Measurements from ENCODE around the gene IMMP2L. TPM values are rescaled to one million over a fixed set of nuclear protein-coding genes. Genes with fewer than 3 reads are reported as not detected.

The IMMP2L gene
- total RNA-seq, 4 donors from 2014 or later, result 2.6 to 69.1 (median 34.7) TPM

GRCh38 chr7:111362506-111363054 is 199.7 kb downstream of the IMMP2L start:
- TF ChIP-seq, protein P1, sequence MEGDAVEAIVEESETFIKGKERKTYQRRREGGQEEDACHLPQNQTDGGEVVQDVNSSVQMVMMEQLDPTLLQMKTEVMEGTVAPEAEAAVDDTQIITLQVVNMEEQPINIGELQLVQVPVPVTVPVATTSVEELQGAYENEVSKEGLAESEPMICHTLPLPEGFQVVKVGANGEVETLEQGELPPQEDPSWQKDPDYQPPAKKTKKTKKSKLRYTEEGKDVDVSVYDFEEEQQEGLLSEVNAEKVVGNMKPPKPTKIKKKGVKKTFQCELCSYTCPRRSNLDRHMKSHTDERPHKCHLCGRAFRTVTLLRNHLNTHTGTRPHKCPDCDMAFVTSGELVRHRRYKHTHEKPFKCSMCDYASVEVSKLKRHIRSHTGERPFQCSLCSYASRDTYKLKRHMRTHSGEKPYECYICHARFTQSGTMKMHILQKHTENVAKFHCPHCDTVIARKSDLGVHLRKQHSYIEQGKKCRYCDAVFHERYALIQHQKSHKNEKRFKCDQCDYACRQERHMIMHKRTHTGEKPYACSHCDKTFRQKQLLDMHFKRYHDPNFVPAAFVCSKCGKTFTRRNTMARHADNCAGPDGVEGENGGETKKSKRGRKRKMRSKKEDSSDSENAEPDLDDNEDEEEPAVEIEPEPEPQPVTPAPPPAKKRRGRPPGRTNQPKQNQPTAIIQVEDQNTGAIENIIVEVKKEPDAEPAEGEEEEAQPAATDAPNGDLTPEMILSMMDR (IDR thresholded peaks at IDR 0.05), result no peak
- TF ChIP-seq POLR2A (IDR thresholded peaks at IDR 0.05), result no peak
- intact Hi-C loops (cut with DNase I; ENCODE audit: low total_unique reads), result no loop called here
- H3K4me1 ChIP-seq, result no peaks in the 10 kb centered on the region
- no peak overlapping the region for H3K4me3 ChIP-seq
- no peaks in the 10 kb centered on the region for H3K9me3 ChIP-seq
- no peak for DNase-seq
- H3K36me3 ChIP-seq, result no peaks in the 10 kb centered on the region
- no peak overlapping the region for H3K27ac ChIP-seq
- H3K27me3 ChIP-seq, result no peaks in the 10 kb centered on the region

DNA sequence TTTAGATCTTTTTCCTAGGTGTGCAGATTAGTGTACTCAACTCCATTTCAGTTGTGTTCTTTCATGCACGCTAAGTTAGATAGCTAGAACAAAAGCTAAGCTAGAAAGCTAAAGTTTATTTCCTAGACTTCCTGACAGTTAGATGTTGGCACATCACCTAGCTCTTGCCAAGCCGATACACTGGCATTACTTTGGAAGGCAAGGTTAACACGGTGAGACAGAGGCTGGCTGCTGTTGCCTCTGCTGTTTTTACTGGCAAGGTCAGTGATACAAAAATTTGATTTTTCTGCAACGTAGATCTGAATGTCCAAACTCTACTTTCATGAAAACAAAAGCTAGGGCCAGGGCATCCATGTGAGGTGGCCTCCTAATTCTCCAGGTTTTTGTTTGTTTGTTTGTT is 203.4 kb downstream of the IMMP2L start:
- no peaks in the 10 kb centered on the region for H3K36me3 ChIP-seq
- TF ChIP-seq POLR2A (IDR thresholded peaks at IDR 0.05), result no peak
- TF ChIP-seq, protein P1 (IDR thresholded peaks at IDR 0.05), result no peak
- no peak overlapping the region for H3K27ac ChIP-seq

DNA sequence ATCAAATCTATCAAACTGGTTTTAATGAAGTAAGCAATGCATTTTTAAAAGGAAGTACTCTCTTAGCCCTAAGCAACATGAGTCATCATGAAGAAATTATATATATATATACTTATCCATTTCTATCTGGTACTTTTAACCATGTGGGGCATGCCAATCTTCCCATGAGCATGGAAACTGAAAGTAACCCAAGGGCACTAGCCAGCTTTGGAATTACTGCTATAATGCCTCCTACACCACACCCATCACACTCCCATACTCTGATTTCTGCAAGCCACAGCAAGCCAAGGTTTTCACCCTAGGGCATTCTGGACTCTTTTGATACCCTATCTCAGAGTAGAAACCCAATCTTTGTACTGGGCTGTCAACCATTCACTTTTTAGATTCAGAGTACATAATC is 204.6 kb downstream of the IMMP2L start:
- intact Hi-C loops (cut with DNase I; ENCODE audit: low total_unique reads), result no loop called here
- H3K4me3 ChIP-seq, result no peak overlapping the region
- TF ChIP-seq, protein P1 (IDR thresholded peaks at IDR 0.05), result no peak
- no peak overlapping the region for H3K27ac ChIP-seq
- DNase-seq, result no peak
- no peaks in the 10 kb centered on the region for H3K27me3 ChIP-seq
- H3K9me3 ChIP-seq, result no peaks in the 10 kb centered on the region
- no peaks in the 10 kb centered on the region for H3K36me3 ChIP-seq
- H3K4me1 ChIP-seq, result no peaks in the 10 kb centered on the region

More for the DNA sequence above, 203.4 kb downstream of the IMMP2L start:
- no peak for DNase-seq
- Histone ChIP-seq H3K27me3 (no peaks in the 10 kb centered on the region), H3K4me1 (no peaks in the 10 kb centered on the region), H3K9me3 (no peaks in the 10 kb centered on the region), H3K4me3 (no peak overlapping the region)
- intact Hi-C loops (cut with DNase I; ENCODE audit: low total_unique reads), result no loop called here

- no peak for DNase-seq
- H3K27me3 ChIP-seq, result no peaks in the 10 kb centered on the region
- intact Hi-C loops (cut with DNase I; ENCODE audit: low total_unique reads), result no loop called here
- no peaks in the 10 kb centered on the region for H3K4me1 ChIP-seq
- TF ChIP-seq, protein P1 (IDR thresholded peaks at IDR 0.05), result no peak
- TF ChIP-seq POLR2A (IDR thresholded peaks at IDR 0.05), result no peak
- H3K27ac ChIP-seq, result no peak overlapping the region
- H3K4me3 ChIP-seq, result no peak overlapping the region
- H3K9me3 ChIP-seq, result no peaks in the 10 kb centered on the region
- H3K36me3 ChIP-seq, result no peaks in the 10 kb centered on the region
Measured at GRCh38 chr7:111356941-111357340, 205.4 kb downstream of the IMMP2L start.

- no peak for DNase-seq
- Histone ChIP-seq H3K27me3 (no peaks in the 10 kb centered on the region), H3K9me3 (no peaks in the 10 kb centered on the region), H3K4me1 (no peaks in the 10 kb centered on the region), H3K27ac (no peak overlapping the region), H3K36me3 (no peaks in the 10 kb centered on the region), H3K4me3 (no peak overlapping the region)
- intact Hi-C loops (cut with DNase I; ENCODE audit: low total_unique reads), result no loop called here
- no peak for TF ChIP-seq POLR2A (IDR thresholded peaks at IDR 0.05)
- TF ChIP-seq, protein P1 (IDR thresholded peaks at IDR 0.05), result no peak
Measured at GRCh38 chr7:111352319-111352718, 210.0 kb downstream of the IMMP2L start.

Data from uterus (tissue), 4 donors.